K562 (cell line): Measurements from ENCODE around the gene GMPR.

Experiments used
- CBX8 ChIP-seq: fragments of 200-600 bp; sonication (generic); IDR thresholded peaks from 2 replicates; pipeline ENCODE4 v1.6.1; 2012; ENCODE audit warnings: borderline replicate concordance, mixed run types, low read depth, mild to moderate bottlenecking, moderate library complexity, mixed read lengths, low read length, control low read depth, inconsistent platforms; ENCODE audit not compliant: poor library complexity, severe bottlenecking; ENCODE audit errors: extremely low read depth
- CREM ChIP-seq: IDR thresholded peaks from 2 replicates; pipeline ENCODE4 v1.6.1; 2014; ENCODE audit warnings: antibody characterized with exemption, low read depth
- DPF2 ChIP-seq: fragments of 450-650 bp; IDR thresholded peaks from 2 replicates; pipeline ENCODE4 v1.6.1; 2016
- NCOA4 ChIP-seq: fragments of 450-650 bp; IDR thresholded peaks from 2 replicates; pipeline ENCODE4 v1.6.1; 2018; ENCODE audit warnings: mild to moderate bottlenecking; ENCODE audit not compliant: partially characterized antibody
- POLR2A ChIP-seq: fragments of 450-650 bp; conservative IDR thresholded peaks from 2 replicates; pipeline ENCODE4 v1.6.1; 2016
- POLR2AphosphoS5 ChIP-seq: IDR thresholded peaks from 2 replicates; pipeline ENCODE4 v1.6.1; 2011; ENCODE audit warnings: mild to moderate bottlenecking, low read depth, low read length, moderate library complexity; ENCODE audit not compliant: control insufficient read depth, insufficient read depth
- STAG1 ChIP-seq: sonication (generic); formaldehyde crosslinking; IDR thresholded peaks from 2 replicates; pipeline ENCODE4 v1.5.0; 2020; ENCODE audit warnings: missing genetic modification reagents, borderline replicate concordance
- TCF7 ChIP-seq: sonication (generic); IDR thresholded peaks from 2 replicates; pipeline ENCODE4 v1.6.1; 2016; ENCODE audit warnings: antibody characterized with exemption, borderline replicate concordance
- ZFP36 ChIP-seq: fragments of 150-350 bp; IDR thresholded peaks from 2 replicates; pipeline ENCODE4 v1.6.1; 2018; ENCODE audit warnings: low read length, low read depth; ENCODE audit not compliant: partially characterized antibody
- ZNF263 ChIP-seq: sonication (generic); formaldehyde crosslinking; IDR thresholded peaks from 2 replicates; pipeline ENCODE4 v1.8.0; 2022; ENCODE audit warnings: mild to moderate bottlenecking, missing genetic modification reagents, borderline replicate concordance
- ZSCAN29 ChIP-seq: fragments of 450-650 bp; IDR thresholded peaks from 2 replicates; pipeline ENCODE4 v1.6.1; 2017
- ZZZ3 ChIP-seq: fragments of 450-650 bp; IDR thresholded peaks from 2 replicates; pipeline ENCODE4 v1.6.1; 2016; ENCODE audit warnings: antibody characterized with exemption, mild to moderate bottlenecking, moderate library complexity

GRCh38 chr6:16205377-16206144 is 32.8 kb upstream of the GMPR start:
- no peak for TF ChIP-seq NCOA4
- TF ChIP-seq POLR2A, result no peak
- no peak for TF ChIP-seq CREM
- TF ChIP-seq CBX8, result no peak
- TF ChIP-seq STAG1 (CRISPR knock-in tag), result no peak
- TF ChIP-seq ZFP36, result no peak
- TF ChIP-seq TCF7, result no peak
- no peak for TF ChIP-seq POLR2AphosphoS5
- TF ChIP-seq ZZZ3, result no peak
- no peak for TF ChIP-seq DPF2
- no peak for TF ChIP-seq ZNF263 (CRISPR knock-in tag)
- no peak for TF ChIP-seq ZSCAN29
